ENCODE results near the gene HMX3. TPM values are rescaled to one million over a fixed set of nuclear protein-coding genes. Genes with fewer than 3 reads are reported as not detected.
"Not testable (repeated sequence)": the region's sequence is repeated elsewhere in the genome, so short reads cannot be mapped to it uniquely, and the experiment has no call there.

HMX3 gene
- total RNA-seq, 1 experiment from 2014 or later = 0.45 TPM

DNA sequence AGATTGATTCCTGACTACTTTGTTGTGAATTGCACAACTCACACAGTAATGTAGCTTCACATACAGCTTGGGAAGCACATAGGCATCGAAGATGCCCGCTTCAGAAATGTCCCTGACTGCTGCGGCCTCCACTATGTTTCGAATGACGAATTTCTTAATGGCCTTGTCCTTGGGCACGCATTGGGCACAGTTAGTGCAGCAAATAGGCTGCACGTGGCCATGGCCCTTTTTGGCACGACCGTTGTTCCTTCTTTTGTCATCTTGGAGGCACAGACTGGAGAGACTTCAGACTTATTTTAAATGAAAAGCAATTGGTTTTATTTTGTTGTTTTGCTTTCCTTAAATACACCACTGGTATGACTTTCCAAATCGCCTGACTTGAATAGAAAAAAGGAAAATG, 35.8 kb downstream of the HMX3 start:
- not testable (repeated sequence) for DNase-seq (ENCODE audit: low spot score)

GRCh38 chr10:123175389-123176387, 39.9 kb downstream of the HMX3 start:
- DNase-seq (ENCODE audit: low spot score) = no peak

GRCh38 chr10:123178390-123178789, 42.6 kb downstream of the HMX3 start:
- DNase-seq (ENCODE audit: low spot score) = not testable (repeated sequence)

- no peak for DNase-seq (ENCODE audit: low spot score)
Measured at GRCh38 chr10:123180101-123181090, 44.6 kb downstream of the HMX3 start.

DNA sequence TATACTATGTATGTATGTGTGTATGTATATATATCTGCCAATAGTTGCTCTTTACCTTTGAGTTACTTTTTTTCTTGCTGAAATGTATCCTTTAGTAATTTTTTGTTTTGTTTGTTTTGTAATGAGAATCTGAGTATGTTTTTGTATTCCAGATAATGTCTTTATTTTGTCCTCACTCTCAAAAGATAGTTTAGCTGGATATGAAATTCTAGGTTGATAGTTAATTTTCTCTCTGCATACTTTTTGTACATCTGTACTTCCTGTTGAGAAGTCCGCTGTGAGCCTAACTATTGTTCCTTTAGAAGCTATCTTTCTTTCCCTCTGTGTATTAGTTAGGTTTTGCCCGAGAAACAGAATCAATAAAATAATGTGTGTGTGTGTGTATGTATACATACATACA, 48.0 kb downstream of the HMX3 start:
- no peak for DNase-seq (ENCODE audit: low spot score)

- no peak for DNase-seq (ENCODE audit: low spot score)
Measured at GRCh38 chr10:123187781-123188180, 52.0 kb downstream of the HMX3 start.

Other genes with a start within 250 kb of the HMX3 start
- not detected in 2 replicates for gene FAM24A, start 225.4 kb upstream of the HMX3 start, total RNA-seq (2014; rRNA removed; shearing (Covaris generic))
- gene C10orf88, start 181.7 kb upstream of the HMX3 start, total RNA-seq (2014; rRNA removed; shearing (Covaris generic)) = 4.1 and 7.1 TPM in 2 replicates
- 11.8 and 12.7 TPM in 2 replicates for gene PSTK, start 155.6 kb upstream of the HMX3 start, total RNA-seq (2014; rRNA removed; shearing (Covaris generic))
- 1.6 and 1.9 TPM in 2 replicates for gene IKZF5, start 127.2 kb upstream of the HMX3 start, total RNA-seq (2014; rRNA removed; shearing (Covaris generic))
- gene ACADSB, start 127.0 kb upstream of the HMX3 start, total RNA-seq (2014; rRNA removed; shearing (Covaris generic)) = 4.1 and 6.6 TPM in 2 replicates
- 0.27 TPM in 1 of 2 replicates, not detected in the other for gene HMX2, start 12.2 kb downstream of the HMX3 start, total RNA-seq (2014; rRNA removed; shearing (Covaris generic))
- 220 and 223 TPM in 2 replicates for gene BUB3, start 18.4 kb downstream of the HMX3 start, total RNA-seq (2014; rRNA removed; shearing (Covaris generic))

Measured in H4 (cell line).